WERI-Rb-1 (cell line): ENCODE results near the gene EEF1A1.

Experiments used
- DNase-seq: peaks from one replicate; pipeline ENCODE4 v3.0.0-alpha.2; 2020
- H3K27ac ChIP-seq: fragments of 250-450 bp; sonication (Bioruptor Pico); 2 replicates; pipeline ENCODE4 v1.5.1; 2020; ENCODE audit warnings: mild to moderate bottlenecking, moderate library complexity
- H3K27me3 ChIP-seq: fragments of 250-450 bp; sonication (Bioruptor Pico); 2 replicates; pipeline ENCODE4 v1.5.1; 2021; ENCODE audit warnings: mild to moderate bottlenecking, low read depth, moderate library complexity; ENCODE audit not compliant: insufficient read depth, severe bottlenecking
- H3K36me3 ChIP-seq: fragments of 250-450 bp; sonication (Bioruptor Pico); 2 replicates; pipeline ENCODE4 v1.5.1; 2020; ENCODE audit warnings: mild to moderate bottlenecking, moderate library complexity
- H3K4me3 ChIP-seq: 2 replicates; pipeline ENCODE4 v1.5.1; 2011; ENCODE audit warnings: low read depth, mild to moderate bottlenecking, control low read depth, low read length
- H3K9me3 ChIP-seq: fragments of 250-450 bp; sonication (Bioruptor Pico); 2 replicates; pipeline ENCODE4 v1.5.1; 2021; ENCODE audit warnings: mild to moderate bottlenecking, moderate library complexity; ENCODE audit not compliant: severe bottlenecking
- CTCF ChIP-seq: IDR thresholded peaks from 2 replicates; pipeline ENCODE4 v1.5.1; 2011; ENCODE audit warnings: low read depth, mild to moderate bottlenecking, control low read depth, inconsistent platforms, low read length

The EEF1A1 gene

GRCh38 chr6:73491377-73491776, 29.5 kb downstream of the EEF1A1 start:
- TF ChIP-seq CTCF: no peak

GRCh38 chr6:73487473-73487872, 33.4 kb downstream of the EEF1A1 start:
- no peak for TF ChIP-seq CTCF
- DNase-seq: no peak
- peaks cover 54% of the 10 kb centered on the region for H3K36me3 ChIP-seq
- no peaks in the 10 kb centered on the region for H3K27me3 ChIP-seq
- H3K27ac ChIP-seq: no peak overlapping the region
- H3K4me3 ChIP-seq: no peak overlapping the region
- H3K9me3 ChIP-seq: peaks cover 3% of the 10 kb centered on the region

More at GRCh38 chr6:73491377-73491776, 29.5 kb downstream of the EEF1A1 start:
- DNase-seq: no peak
- H3K27ac ChIP-seq: no peak overlapping the region
- no peak overlapping the region for H3K4me3 ChIP-seq
- no peaks in the 10 kb centered on the region for H3K27me3 ChIP-seq
- H3K9me3 ChIP-seq: peaks cover 3% of the 10 kb centered on the region
- H3K36me3 ChIP-seq: peaks cover 42% of the 10 kb centered on the region

- TF ChIP-seq CTCF: no peak
- DNase-seq: no peak
- Histone ChIP-seq H3K9me3 (no peaks in the 10 kb centered on the region), H3K27ac (no peak overlapping the region), H3K27me3 (no peaks in the 10 kb centered on the region), H3K36me3 (peaks cover 77% of the 10 kb centered on the region), H3K4me3 (no peak overlapping the region)
These were observed 36.4 kb downstream of the EEF1A1 start for GRCh38 chr6:73484438-73484837.

- peaks cover 83% of the 10 kb centered on the region for H3K36me3 ChIP-seq
- H3K27ac ChIP-seq: no peak overlapping the region
- no peaks in the 10 kb centered on the region for H3K27me3 ChIP-seq
- no peak overlapping the region for H3K4me3 ChIP-seq
- no peak for TF ChIP-seq CTCF
- no peak for DNase-seq
- H3K9me3 ChIP-seq: no peaks in the 10 kb centered on the region
These were observed 38.9 kb downstream of the EEF1A1 start for GRCh38 chr6:73481969-73482368.

- Histone ChIP-seq H3K4me3 (no peak overlapping the region), H3K36me3 (peaks cover 86% of the 10 kb centered on the region), H3K9me3 (no peaks in the 10 kb centered on the region), H3K27me3 (no peaks in the 10 kb centered on the region), H3K27ac (no peak overlapping the region)
- no peak for DNase-seq
- TF ChIP-seq CTCF: no peak
These were observed 43.4 kb downstream of the EEF1A1 start for GRCh38 chr6:73477407-73477806.

GRCh38 chr6:73476723-73477122, 44.1 kb downstream of the EEF1A1 start:
- Histone ChIP-seq H3K4me3 (no peak overlapping the region), H3K27me3 (no peaks in the 10 kb centered on the region), H3K36me3 (peaks cover 86% of the 10 kb centered on the region), H3K27ac (no peak overlapping the region), H3K9me3 (no peaks in the 10 kb centered on the region)
- TF ChIP-seq CTCF: no peak
- DNase-seq: no peak
